HG02840 (cell line): ENCODE results near the gene NOTCH4.
"Not testable (repeated sequence)": the region's sequence is repeated elsewhere in the genome, so short reads cannot be mapped to it uniquely, and the experiment has no call there.

Experiments
- ATAC-seq: cut with Tn5 transposase; IDR thresholded peaks from one replicate; pipeline ENCODE4 v1.9.1; 2021; ENCODE audit warnings: mild to moderate bottlenecking, moderate library complexity, moderate number of reproducible peaks; ENCODE audit not compliant: unreplicated experiment, low FRiP score

The NOTCH4 gene

DNA sequence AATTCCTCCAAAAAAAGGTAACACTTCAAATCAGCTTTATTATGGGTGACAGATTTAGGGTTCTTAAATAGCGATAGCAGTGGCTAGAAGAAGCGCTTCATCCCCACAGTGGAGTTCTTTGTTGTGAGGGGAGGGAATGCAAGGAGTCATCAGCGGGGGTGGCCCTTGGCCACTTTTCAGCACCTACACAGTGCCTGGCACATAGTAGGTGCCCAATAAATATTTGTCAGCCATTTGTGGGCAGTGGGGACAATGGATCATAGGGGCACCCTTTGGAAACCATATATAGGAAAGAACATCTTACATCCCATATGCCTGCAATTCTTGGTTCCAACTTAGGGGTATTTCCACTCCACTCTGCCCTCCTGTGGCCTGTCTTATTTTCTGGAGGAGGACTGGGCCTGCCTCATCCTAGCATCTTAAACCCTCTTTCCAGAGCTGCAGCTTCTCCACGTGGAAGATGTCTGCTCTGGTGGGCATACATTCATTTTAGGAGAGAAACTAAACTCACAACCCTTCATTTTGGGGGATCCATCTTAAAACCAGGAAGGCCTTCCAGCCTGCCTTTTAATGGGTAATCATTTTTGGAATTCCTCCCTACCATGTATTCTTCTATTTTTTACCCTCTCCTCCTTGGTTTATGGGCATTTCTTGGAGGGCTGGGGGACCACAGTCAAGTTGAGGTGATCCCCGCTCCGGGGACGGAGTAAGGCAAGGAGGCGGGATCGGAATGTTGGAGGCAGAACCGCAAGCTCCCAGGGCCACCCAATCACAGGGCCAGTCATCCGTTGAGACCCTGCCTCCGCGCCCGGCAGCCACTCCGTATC is 28.8 kb downstream of the NOTCH4 start:
- no peak for ATAC-seq

DNA sequence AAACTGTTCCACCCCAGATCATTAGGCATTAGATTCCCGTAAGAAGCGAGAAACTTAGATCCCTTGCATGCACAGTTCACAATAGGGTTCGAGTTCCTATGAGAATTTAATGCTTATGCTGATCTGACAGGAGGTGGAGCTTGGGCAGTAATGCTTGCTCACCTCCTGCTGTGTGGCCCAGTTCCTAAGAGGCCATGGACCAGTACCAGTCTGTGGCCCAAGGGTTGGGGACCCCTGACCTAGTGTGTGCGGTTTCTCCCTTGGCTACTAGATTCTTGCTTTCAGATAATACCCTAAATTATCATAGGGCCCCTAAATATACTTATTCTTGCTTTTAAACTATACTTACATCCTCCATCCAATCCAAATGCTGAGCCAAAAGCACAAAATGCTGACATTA is 29.5 kb downstream of the NOTCH4 start:
- ATAC-seq = no peak

DNA sequence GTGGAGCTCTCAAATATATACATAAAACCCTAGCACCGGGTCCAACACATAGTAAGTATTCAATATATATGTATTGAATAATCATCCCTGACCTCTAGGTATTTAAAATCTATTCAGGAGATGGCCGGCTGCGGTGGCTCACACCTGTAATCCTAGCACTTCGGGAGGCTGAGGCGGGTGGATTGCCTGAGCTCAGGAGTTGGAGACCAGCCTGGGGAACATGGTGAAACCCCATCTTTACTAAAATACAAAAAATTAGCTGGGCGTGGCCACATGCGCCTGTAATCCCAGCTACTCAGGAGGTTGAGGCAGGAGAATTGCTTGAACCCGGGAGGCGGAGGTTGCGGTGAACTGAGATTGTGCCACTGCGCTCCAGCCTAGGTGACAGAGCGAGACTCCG is 30.8 kb downstream of the NOTCH4 start:
- not testable (repeated sequence) for ATAC-seq

DNA sequence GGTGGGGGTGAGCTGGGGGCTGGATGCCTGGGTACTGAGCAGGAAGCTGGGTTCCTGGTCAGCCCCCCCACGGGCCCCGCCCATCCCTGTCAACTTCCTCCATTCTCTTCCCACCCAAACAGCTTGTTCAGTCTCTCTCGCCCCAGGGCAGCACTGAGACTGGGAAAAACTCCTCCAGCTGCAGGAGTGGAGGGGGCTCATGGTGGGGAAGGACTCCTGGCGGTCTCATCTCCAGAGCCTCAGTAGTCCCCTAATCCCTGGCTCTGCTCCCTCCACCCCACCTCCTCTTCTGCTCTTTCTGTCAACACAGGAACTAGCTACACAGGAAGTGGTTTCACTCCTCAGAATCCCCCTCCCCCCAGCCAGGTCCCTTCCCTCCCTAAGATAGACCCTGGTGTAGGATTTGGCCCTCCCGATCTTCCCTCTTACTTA is 31.2 kb downstream of the NOTCH4 start, which contains the start of gene GPSM3:
GPSM3 (minus strand) TSS at position 36 of the 432 bp plus-strand sequence. CDS start 130 bp downstream, outside the sequence.
- ATAC-seq = no peak

DNA sequence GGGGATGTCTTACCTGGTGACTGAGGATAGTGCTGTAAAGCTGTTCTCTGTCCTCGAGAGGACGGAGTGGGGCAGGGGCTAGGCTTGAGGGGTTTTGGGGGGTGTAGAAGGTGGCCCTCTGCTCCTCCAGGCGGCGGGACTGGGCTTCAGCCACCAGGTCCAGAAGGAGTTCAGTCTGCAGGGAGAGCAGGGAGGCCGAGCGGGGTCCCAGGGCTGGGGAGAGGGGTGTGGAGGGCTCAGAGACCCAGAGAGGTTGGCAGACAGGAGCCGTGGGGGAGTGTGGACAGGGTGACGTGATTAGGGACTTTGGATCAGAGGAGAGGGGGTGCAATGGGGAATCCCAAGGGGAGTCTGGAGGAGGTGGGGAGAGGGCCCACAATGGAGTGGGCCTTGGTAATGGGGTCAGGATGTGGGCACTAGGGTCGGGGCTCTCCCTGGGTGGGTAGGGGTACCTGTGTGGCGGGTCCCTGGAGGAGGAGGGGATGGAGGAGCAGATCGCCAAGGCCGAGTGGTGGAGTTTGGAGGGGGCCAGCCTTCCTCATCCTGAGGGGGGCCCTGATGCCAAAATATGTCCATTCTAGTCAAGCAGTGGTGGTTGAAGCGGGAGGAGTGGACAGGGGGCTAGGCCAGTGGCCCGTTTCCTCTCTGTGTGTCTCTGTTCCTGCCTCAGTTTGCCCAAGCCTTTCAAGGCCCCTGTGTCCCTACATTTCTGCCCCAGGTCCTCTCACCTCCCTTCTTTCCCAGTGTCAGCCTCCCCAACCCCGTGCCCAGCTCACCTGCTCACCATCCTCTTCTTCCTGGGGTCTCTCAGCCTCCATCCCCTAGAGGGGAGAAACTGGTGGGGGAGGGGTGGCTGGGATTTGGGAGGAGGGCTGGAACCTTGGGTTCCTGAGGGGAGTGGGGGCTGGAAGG is 31.9 kb downstream of the NOTCH4 start:
- no peak for ATAC-seq

DNA sequence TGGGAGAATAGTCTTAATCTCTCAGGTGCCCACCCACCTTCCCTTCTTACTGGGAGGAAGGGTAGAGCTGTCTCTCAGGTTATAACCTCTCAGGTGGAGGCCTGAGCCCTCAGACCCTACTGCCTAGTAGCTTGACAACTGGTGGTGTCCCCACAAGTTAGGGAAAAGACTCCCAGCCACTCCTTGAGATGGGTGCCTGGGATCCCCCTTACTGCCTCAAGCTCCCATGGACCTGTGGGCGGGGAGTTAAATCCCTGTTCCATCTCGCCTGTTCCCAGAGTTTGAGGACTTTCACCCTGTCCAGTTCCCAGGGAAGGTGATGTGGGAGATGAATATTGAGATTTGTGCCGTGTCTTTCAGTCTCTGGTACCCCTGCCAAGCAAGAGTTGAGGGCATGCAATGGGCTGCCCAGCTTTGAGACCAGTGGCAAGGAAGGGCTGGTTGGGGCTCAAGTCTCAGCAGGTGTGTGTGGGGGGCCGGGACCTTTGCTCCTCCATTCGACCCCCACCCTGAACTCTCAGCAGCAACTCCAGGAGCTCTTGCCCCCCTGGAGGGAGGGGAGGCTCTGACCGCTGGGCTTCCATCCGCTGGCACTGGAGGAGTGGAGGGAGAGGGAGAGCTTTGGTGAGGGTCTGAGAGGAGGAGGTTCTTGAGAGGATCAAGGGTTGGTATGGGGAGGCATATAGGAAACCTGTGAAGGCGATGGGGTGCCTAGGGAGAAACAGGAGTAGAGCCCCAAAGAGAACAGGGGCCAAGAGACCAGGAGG is 32.8 kb downstream of the NOTCH4 start:
- ATAC-seq = no peak

DNA sequence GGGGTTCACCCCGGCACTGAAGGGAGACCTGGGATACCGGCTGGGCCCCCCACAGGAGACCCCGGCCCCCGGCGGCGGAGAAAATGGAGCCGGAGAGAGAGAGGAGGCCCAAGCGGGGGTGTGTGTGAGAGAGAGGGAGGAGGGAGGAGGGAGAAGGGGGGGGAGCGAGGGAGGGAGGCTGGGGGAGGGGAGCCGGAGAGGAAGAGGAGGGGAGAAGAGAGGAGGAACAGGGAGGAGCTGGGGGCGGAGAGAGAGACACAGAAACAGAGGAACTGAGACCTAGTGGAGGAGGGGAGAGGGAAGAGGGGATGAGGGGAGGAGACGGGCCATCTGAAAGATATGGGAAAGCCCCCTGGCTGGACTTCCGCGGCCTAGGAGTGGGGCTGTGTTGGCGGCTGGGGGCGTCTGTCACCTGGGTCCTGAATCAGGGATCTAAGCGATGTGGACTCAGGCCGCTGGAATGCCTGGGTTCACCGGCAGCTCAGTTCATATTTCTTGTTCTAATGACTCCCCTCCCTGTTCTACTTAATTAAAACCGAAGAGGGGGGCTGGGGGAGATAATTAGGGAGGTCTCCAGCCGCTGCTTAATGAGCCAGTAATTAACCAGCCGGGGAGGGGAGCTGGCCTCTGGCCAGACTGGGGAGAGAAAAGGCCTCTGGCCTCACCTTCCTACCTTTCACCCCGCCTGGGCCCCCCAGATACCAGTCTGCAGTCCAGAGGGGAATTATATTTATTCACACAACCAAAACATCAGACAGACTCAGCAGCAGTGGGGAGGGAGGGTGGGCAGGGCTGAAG is 33.6 kb downstream of the NOTCH4 start, which contains the start of gene PBX2:
PBX2 (minus strand) TSS at position 149 of the 798 bp plus-strand sequence. CDS start 287 bp downstream, outside the sequence.
- ATAC-seq = peak; percentile 46

DNA sequence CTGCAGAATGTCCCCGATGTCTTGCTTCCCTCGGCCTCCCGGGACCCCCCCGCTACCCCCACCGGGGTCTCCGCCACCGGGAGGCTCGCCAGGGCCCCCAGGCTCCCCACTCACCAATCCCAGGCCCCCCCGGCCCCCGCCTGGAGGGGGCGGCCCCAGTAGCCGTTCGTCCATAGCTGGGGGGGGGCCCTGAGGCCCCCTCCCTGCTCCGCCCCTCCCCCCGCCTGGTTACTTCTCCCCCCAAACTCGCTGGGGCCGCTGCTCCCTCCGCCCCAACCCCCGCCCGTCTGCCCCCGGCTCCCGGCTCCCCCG is 34.2 kb downstream of the NOTCH4 start:
- ATAC-seq = no peak

DNA sequence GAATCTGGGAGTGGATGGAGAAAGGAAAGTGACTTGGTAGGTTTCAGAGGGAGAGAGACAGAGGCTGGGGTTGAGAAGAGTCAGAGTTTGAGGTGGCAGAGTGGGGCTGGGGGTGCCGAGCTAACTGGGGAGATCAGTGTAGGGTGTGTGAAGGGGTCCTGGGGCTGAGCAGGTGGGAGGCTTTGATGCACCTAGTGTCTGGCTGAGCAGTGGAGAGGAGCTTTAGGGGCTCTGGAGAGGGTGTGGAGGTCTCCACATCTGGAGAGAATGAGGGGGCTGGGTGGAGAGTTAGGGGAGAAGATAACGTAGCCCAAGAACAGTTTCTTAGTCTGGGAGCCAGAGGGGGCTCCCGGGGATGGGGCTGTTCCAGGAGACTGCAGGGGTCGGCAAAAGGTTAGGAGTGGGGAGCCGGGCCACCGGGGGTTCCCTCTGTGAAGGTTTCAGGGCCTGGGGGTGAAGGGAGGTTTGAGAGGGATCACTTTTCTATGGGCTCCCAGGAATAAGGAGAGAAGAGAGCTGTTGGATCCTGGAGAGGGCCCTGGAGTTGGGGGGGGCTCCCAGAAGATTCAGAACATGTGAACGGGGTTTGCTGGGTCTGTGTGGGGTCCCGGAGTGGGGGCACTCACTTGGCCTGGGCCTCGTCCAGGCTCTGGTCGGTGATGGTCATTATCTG is 34.7 kb downstream of the NOTCH4 start:
- no peak for ATAC-seq

DNA sequence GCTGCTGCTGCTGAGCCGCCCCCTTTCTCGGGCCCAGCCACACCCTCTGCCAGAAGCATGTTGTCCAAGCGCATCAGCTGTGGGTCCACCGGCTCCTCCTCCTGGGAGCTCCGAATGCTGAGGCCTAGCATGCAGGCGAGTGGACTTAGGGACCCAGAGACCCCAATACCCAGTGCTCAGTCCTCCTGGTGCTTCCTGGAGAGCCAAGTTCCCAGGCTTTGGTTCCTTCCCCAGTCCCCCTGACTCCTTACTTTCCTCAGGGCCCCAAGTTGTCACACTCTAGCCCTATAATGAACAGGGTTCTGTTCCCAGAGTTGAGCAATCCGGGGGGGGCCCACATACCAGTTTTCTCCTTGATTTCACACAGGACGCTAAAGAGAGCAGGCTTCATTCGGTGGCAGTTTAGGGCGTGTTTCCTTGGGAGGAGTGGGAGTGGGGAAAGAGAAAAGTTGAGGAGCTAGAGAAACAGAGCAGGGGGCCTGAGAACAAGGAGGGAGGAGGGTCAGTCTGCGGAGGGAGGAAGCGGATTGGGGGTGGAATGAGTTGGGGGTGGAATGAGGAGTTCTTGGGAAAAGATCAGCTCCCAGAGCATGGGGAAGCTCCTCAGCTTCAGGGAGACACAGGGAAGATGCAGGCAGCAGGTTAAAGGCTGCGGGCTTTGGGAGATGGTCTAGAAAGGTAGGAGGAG is 35.3 kb downstream of the NOTCH4 start:
- ATAC-seq = no peak

DNA sequence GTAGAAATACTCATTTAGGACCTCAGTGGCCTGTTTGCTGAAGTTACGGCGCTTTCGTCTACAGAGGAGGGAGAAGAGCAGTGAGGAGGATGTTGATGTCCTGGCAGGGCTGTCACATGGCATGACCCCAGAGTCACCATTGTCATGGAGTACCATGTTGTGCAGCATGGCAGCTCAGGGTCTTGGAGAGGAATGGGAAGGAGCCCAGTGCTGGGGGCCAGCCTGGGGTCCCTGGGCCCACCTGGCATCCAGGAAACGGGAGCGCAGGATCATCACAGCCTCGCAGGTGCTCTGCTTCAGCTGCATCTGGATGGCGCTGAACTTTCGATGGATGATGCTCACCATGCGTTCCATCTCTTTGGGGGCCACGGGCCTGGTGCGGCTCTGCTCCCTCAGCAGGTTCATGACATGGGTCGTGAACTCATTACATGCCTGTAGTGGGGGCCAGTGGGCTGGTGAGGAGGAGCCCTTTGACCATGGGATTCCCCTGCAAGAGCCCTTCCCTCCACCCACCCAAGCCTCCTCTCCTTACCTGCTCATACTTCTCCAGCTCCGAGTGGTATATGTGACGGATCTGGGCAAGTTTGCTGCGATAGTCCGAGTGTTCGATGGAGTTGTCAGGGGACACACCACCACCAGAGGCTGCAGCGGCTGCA is 36.0 kb downstream of the NOTCH4 start:
- ATAC-seq = not testable (repeated sequence)

DNA sequence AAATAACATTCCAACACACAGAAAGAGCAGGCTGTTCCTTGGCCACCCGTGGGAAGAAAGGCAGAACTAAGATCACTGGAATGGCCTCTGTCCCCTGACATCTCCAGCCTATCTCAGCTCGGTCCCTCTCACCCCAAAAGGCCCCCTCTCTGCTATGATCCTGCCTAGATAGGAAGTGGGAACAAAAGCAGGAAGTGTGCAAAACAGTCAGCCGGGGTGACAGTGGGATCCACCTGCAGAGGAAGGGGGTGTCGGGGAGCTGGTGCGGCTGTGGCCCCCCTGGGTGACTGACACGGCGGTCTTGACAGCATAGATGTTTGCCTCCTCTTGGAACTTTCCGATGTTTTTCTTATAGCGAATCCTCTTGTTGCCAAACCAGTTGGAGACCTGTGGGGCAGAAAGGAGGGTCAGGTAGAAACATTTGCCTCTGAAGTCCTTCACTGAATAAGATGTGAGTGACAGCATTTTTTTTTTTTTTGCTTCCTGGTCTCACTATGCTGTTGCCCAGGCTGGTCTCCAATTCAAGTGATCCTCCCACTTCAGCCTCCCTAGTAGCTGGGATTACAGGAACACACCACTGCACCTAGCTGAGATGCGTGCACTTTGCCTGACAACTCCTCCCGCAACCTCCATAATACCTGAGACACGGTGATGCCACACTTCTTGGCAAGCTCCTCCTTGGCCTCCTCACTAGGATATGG is 36.7 kb downstream of the NOTCH4 start:
- ATAC-seq = no peak

DNA sequence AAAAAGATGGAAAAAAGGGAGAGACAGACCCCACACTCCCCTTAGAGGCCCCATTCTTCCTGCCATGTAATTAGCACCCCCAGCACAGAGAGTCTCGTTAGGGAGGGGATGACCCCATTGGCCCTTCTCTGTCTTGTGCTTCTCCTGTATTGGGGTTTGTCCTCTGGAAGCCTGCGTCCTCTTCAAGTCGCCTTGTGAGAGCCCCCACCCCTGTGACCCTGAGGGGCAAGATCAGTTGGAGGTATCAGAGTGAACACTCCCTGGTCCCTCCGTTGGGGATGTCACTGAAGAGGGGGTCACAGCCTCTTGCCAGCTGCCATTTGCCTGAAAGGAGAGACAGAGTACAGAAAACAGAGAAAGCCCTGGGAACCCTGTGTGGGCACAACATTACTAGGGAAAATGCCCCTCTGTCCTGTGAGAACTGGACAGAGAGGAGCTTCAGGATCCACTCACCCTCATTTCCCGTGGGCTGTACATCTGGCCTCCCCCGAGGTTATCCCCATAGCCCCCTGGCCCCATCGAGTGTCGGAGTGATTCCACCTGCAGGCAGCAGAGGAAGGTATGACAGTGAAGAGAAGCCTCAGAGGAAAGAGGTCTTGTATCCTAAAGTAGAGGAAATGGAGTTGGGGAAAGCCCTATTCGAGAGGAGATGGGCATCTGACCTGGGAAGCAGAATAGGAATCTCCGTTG is 37.6 kb downstream of the NOTCH4 start:
- not testable (repeated sequence) for ATAC-seq

DNA sequence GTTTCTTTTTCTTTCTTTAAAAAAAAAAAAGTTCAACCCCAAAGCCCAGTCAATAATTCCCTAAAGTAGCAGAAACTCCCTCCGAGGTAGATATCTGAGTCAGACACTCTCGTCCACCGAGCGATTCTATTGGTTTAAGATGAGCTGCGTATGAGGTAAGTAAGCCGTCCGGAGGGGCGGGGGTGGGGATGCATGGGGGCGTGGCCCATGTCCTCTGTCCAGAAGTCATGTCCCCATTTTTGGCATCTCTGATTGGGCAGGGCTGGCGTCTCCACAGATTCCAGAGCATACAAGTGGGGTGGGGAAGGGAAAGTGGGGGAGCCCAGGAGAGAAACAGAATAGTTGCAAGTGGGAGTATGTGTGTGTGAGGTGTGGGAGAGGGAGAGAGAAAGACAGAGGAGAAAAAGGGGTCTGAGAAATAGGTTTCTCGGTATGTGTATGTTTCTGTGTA is 38.2 kb downstream of the NOTCH4 start:
- ATAC-seq = not testable (repeated sequence)

DNA sequence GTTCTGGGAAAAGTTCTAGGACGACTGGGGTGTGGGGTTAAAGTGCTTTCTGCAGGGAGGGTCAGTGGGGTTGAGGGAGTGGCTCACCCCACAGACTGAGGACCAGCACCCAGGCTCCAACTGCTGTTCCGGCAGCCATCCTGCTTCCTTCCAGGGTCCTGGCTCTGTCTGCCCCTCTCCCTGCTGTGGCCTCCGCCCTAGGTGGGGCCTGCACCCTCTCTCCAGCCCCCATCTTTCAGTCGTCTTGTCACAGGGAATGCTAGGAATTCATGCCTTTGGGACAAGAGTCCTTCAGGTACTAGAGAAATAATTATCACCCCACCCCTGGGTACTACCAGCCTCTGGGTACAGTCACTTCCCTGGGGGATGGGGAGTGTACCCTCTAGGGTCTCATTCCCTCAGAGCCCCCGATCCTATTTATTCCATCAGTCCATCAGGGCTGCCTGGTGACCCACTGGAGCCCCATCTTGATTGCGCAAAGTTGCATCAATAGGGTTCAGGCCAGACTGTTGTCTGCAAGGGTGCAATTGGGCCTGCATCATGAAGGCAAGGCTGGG is 39.7 kb downstream of the NOTCH4 start, which contains the start of gene AGER:
AGER (minus strand) TSS at position 170 of the 557 bp plus-strand sequence; CDS start at position 139, 31 bp downstream.
- ATAC-seq = no peak

DNA sequence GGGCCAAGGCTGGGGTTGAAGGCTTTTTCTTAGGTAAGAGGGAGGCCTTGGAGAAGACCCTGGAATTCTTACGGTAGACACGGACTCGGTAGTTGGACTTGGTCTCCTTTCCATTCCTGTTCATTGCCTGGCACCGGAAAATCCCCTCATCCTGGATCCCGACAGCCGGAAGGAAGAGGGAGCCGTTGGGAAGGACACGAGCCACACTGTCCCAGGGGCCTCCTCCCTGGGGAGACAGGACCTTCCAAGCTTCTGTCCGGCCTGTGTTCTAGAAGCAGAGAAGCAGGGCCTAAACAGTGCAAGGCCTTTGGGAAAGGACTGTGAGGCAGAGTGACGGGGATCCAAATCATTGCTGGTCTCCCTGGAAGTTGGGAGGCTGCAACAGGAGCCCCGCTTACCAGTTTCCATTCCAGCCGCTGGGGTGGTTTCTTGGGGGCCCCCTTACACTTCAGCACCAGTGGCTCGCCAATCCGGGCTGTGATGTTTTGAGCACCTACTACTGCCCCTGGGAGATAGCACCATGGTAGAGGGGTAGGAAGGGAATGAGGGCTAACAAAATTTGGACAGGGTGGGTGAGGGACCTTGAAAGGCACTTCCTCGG is 40.3 kb downstream of the NOTCH4 start:
- ATAC-seq = no peak
